GM18873 (cell line): ENCODE measurements around the gene AFF2.

Source experiments
- ATAC-seq: cut with Tn5 transposase; IDR thresholded peaks from one replicate; pipeline ENCODE4 v1.9.1; 2021; ENCODE audit warnings: mild to moderate bottlenecking, moderate library complexity, moderate number of reproducible peaks; ENCODE audit not compliant: unreplicated experiment, low FRiP score

AFF2 gene

DNA sequence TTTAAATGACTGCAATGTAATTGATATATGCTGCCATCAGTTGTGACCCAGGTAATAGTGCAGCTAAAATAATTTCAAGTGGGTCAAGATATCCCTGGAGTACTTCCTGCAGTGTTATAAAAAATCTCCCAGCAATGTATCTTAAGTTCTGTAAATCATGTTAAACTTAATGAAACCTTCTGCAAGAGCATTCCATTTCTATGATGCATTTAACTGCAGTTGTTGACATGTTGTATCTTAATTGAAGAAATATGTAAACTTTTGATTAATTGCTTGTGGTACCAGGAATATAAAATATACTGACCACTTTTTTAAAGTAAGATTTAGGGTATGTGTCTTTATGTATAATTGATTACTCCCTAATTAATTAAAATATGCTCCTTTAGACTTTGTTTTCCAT is 213.6 kb downstream of the AFF2 start:
- ATAC-seq, result no peak

GRCh38 chrX:148715361-148715760 is 214.9 kb downstream of the AFF2 start:
- no peak for ATAC-seq

DNA sequence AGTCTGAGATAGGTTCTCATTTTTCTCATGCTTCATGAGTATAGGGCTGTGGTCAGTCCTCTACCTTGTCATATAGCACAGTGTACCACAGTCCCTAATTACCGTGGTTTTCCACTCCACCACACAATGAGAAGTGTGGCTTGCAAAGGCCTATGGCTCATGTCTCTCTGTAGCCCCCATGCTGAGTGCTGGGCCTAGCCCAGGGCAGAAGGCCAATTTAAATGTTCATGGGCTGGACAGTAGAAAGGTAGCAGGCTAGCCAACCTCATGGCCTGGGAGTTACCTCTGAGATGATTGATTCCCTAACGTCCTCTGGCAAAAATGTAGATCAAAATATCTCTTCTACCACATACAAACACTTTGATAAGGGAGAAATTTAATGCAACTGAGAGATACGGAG is 222.5 kb downstream of the AFF2 start:
- no peak for ATAC-seq

GRCh38 chrX:148723551-148723950 is 223.1 kb downstream of the AFF2 start:
- ATAC-seq, result no peak

- ATAC-seq, result no peak
Measured at GRCh38 chrX:148728901-148729300, 228.5 kb downstream of the AFF2 start.

- no peak for ATAC-seq
Measured at GRCh38 chrX:148732743-148733142, 232.3 kb downstream of the AFF2 start.

DNA sequence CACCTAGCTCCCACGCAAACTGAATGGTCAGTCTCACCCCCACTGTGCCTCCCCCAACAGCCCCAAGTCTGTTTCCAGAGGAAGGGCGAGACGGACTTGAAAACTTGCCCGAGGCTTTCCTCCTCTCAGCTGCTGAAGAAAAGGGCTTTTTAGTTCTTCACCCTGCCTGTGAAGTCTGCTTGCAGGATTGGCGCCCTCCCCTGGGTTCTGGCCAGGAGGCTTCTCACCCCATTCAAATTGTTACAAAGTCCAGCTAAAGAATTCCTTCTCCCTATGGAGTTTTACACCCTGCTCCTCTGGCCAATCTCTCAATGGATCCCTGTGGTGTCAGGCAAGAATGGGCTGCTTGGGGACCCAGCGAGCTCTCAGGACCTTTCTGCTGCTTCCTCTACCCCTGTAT is 241.0 kb downstream of the AFF2 start:
- ATAC-seq, result no peak

GRCh38 chrX:148755111-148755510 is 254.7 kb downstream of the AFF2 start:
- no peak for ATAC-seq

- no peak for ATAC-seq
Measured at GRCh38 chrX:148763896-148764295, 263.5 kb downstream of the AFF2 start.

GRCh38 chrX:148768296-148768695 is 267.9 kb downstream of the AFF2 start:
- ATAC-seq, result no peak

DNA sequence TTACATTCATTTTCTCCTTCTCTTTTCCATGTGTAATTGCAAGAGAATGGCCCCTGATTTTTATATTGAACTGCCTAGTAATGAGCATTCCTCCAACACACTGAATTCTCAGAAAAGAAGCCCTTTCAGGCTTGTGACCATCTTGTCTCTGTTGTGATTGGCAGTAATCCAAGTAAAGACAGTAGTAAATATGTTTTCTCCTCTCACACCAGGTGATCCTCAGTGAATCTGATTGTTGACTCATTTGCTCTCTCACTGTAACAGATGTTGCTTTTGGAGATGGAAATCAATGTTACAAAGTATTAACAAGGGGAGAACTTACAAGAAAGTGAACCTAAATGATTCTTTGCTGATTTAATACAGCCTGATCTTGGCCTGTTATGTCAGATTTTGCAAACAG is 271.0 kb downstream of the AFF2 start:
- no peak for ATAC-seq

DNA sequence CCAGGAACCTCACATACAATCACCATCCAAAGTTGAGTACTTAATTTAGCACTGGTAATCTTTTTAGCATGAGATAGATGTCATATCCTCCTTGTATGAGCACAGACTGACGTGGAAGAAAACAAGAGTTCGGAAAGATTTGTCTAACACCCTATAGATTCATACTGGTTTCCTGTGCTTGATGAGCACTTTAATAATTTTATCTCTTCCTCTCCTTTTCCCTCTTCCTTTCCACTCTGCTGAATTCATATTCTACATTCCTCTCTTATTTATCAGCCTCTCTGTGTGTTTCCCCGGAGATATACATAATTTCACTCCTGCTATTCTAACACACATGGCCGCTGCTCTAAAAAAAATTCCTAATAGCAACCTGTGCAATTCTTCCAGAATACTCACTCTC is 273.9 kb downstream of the AFF2 start:
- no peak for ATAC-seq

GRCh38 chrX:148784137-148784536 is 283.7 kb downstream of the AFF2 start:
- ATAC-seq, result no peak

- ATAC-seq, result peak; percentile 66
Measured at GRCh38 chrX:148784856-148785255, 284.4 kb downstream of the AFF2 start.

DNA sequence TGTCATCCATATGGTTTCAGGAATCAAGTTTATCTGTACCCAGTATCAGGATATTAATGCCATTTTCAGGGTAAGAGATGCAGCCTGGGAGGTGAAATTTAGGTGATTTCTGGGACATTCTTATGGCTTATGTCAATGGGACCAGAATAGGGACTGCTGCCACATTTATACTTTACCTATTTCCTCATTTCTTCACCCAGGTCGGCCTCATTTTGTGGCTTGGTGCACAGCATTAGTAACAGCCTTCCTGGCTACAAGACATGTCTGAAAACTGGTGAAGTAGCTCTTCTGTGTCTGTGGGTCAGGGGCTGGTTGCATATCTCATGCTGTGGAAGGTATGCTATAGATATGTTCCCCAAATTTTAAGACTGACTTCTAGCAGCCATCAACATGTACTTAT is 284.8 kb downstream of the AFF2 start:
- peak; percentile 11 for ATAC-seq

DNA sequence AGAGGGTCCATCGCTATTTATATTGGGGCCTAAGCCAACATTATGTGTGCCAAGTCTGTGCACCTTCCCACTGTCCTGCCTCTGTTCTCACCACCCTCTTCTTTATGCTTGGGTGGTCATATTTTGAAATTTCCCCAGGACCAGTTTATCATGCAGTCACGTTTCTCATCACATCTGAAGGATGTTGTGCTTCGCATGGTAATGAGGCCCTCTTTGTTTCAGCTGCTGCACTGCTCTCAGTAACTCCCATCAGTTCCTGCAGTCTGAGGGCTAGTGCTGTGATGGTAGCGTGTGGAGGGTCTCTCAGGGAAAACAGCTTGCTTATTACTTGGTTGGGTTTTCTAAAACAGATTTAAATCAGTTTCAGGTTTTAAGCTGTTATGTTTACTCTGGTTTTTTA is 288.0 kb downstream of the AFF2 start:
- no peak for ATAC-seq

DNA sequence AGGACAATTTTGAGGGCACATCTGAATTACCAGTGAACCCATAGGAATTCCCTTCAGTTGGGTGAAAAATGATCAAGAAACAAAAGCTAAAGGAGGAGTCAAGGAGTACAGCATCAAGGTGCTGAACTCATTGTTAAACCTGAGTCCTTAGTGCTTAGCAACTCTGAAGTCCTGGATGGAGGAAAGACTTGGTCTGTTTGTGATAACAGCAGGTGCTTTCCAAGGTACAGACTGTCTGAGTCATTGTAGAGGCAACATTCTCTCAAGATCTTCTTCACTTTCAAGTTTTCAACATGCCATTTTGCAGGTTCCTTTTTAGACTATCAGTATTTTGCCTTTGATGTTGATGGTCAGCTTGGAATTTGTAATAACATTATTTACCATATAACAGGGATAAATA is 293.9 kb downstream of the AFF2 start:
- ATAC-seq, result no peak

DNA sequence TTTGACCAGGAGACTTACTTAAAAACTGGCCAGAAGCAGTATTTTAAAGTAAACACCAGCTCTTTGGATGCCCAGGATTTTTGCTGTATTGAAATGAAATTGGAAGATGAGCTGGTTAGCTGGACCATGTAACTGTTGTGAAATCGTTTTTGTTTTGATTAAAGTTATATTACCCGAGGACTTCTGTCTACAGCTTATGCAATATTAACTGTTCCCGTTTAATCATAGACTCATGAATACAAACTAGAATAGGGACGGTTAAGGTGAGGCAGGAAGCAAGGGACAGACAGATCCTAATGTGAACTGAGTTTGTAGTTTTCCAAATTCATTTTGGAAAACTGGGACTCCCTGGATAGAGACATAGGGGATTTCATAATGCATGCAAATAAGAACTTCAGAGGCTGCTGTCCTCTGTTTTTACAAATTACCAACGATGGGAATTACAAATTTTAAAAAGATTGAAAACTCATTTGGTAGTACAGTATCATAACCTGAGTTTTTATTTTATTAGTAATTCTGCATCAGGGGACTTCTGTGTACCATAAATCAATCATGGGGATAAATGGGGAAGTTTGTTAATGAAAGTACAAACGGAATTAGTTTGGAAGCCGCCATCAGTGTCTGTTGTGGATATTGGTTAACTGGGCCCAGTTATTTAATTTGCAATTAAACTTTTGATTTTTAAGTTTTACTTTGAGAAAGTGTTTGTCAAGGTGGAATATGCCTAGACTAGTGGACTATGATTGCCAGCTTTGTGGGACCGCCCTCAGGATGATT is 304.4 kb downstream of the AFF2 start:
- ATAC-seq, result no peak

- ATAC-seq, result no peak
Measured at GRCh38 chrX:148806145-148806870, 305.9 kb downstream of the AFF2 start.

GRCh38 chrX:148808833-148809232 is 308.4 kb downstream of the AFF2 start:
- no peak for ATAC-seq

DNA sequence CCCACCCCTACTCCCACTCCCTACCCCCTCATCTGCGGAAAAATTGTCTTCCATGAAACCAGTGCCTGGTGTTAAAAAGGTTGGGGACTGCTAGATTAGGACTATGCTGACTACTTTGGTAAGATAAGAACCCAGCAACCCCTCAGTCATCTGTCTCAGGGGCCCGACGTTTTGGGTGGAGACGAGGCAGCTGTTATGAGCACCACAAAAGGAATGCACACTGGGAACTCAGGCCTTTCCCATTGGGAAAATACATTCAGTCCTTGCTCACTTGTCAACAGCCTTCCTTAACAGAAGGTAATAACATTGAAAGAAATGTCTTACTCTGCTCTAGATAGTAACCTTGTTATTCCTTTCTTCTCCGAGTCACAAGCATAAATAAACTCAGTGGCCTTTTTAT is 310.8 kb downstream of the AFF2 start:
- ATAC-seq, result no peak

GRCh38 chrX:148813422-148813821 is 313.0 kb downstream of the AFF2 start:
- ATAC-seq, result no peak
